ENCODE measurements around the gene CGB2. TPM values are rescaled to one million over a fixed set of nuclear protein-coding genes. Genes with fewer than 3 reads are reported as not detected.
A peak's percentile ranks its signal among the peaks of the same experiment; 100 is the strongest.

Gene CGB2
- total and polyA plus RNA-seq, 2 of the 4 experiments (the other 2 are of a cell fraction) = not detected

GRCh38 chr19:49017666-49018351 lies 13.9 kb upstream of the CGB2 start:
- Histone ChIP-seq H2BK120ac (ENCODE audit: low read depth, low read length) (no peak overlapping the region), H3K4me2 (ENCODE audit: low read depth, low read length) (peak overlapping the region; percentile 93), H4K91ac (ENCODE audit: insufficient read depth, low read depth, low read length) (no peak overlapping the region), H2BK20ac (ENCODE audit: low read depth, low read length) (no peak overlapping the region), H3K27ac (ENCODE audit: insufficient read depth, low read length) (no peak overlapping the region), H3K36me3 (ENCODE audit: control insufficient read depth, insufficient read depth, low read length) (peaks cover 25% of the 10 kb centered on the region), H2BK5ac (ENCODE audit: low read depth, low read length, poor library complexity, severe bottlenecking) (no peak overlapping the region), H3K4me3 (ENCODE audit: insufficient read depth, low read depth, low read length) (peak overlapping the region; percentile 32), H4K20me1 (ENCODE audit: insufficient read depth, low read length) (no peaks in the 10 kb centered on the region; the same call in 1 of the 2 replicates), H3K56ac (ENCODE audit: extremely low read depth, insufficient read depth, low read length) (no peak overlapping the region), H3K79me1 (ENCODE audit: low read depth in 1 of 2, low read length in 2 of 2) (no peaks in the 10 kb centered on the region; a peak in 1 of 4 replicates), H3K9ac (ENCODE audit: low read depth, low read length) (no peak overlapping the region), H3K9me1 (ENCODE audit: insufficient read depth, low read length) (0 out of 2 replicates have a peak, but pooled peaks cover 3% of the 10 kb centered on the region), H3K18ac (ENCODE audit: low read depth, low read length) (no peak overlapping the region), H3K27me3 (ENCODE audit: control insufficient read depth, insufficient read depth, low read length) (peaks cover 2% of the 10 kb centered on the region; the same call in 1 of the 2 replicates), H2AK5ac (ENCODE audit: low read depth, low read length) (no peak overlapping the region), H3K4ac (ENCODE audit: low read depth, low read length) (no peak overlapping the region), H4K8ac (ENCODE audit: low read depth in 2 of 2, low read length in 2 of 2) (peak overlapping the region in 1 of 2 experiments; percentile 67; a peak in 1 of 4 replicates), H3K23ac (ENCODE audit: low read depth, low read length) (peak overlapping the region; percentile 59; the same call in 1 of the 2 replicates), H2BK15ac (ENCODE audit: low read depth, low read length) (no peak overlapping the region), H2AK9ac (replicated peaks; ENCODE audit: low read depth, low read length, poor library complexity) (peak overlapping the region; percentile 65), H3K4me1 (ENCODE audit: control insufficient read depth, insufficient read depth, low read length) (peaks cover 5% of the 10 kb centered on the region; the same call in 1 of the 2 replicates), H3K14ac (replicated peaks; ENCODE audit: low read depth, low read length) (no peak overlapping the region), H3K9me3 (ENCODE audit: control insufficient read depth, insufficient read depth, low read length) (no peaks in the 10 kb centered on the region), H2AFZ (replicated peaks; ENCODE audit: low read length, poor library complexity) (peak overlapping the region; percentile 78), H4K5ac (ENCODE audit: low read depth, low read length) (no peak overlapping the region)
- dilution Hi-C loops (cut with HindIII; ENCODE audit: low sequenced_read_pairs, unreplicated experiment) (no loop called here), in situ Hi-C loops (cut with MboI; ENCODE audit: low sequenced_read_pairs) (no loop called here), intact Hi-C loops (cut with micrococcal nuclease) (no loop called here)
- BruUV-seq (replicated peaks) = no TSS peak
- WGBS, 2 experiments (ENCODE audit: extremely low coverage in 2 of 2, insufficient read length in 1 of 2) = 5% methylated on average over 30 of the region's 62 CpGs; no CpG with 5 or more reads in 1 of the 2 experiments
- peak; percentile 84 for ATAC-seq (ENCODE audit: low read depth)
- peak; percentile 45 for DNase-seq
- POLR2A ChIA-PET (ENCODE audit: unreplicated experiment) = no interaction called here
- TF ChIP-seq CEBPB (IDR thresholded peaks at IDR 0.05; ENCODE audit: low read depth, low read length) (no peak), RAD21 (IDR thresholded peaks at IDR 0.05; ENCODE audit: low read length) (peak; percentile 34; the same call in 1 of the 2 replicates), BHLHE40 (IDR thresholded peaks at IDR 0.05; ENCODE audit: low read depth, low read length) (no peak), CTCF (conservative IDR thresholded peaks at IDR 0.05; ENCODE audit: low read depth, low read length) (peak; percentile 60), MAZ (IDR thresholded peaks at IDR 0.05; ENCODE audit: borderline replicate concordance, low read depth, low read length) (peak; percentile 65; the same call in 1 of the 2 replicates), SMC3 (IDR thresholded peaks at IDR 0.05; ENCODE audit: low read depth, low read length) (peak; percentile 26; the same call in 1 of the 2 replicates), RCOR1 (IDR thresholded peaks at IDR 0.05; ENCODE audit: insufficient replicate concordance, low read length) (no peak), MXI1 (IDR thresholded peaks at IDR 0.05; ENCODE audit: borderline replicate concordance, low read depth, low read length) (peak; percentile 20; the same call in 1 of the 2 replicates)
- CTCF ChIA-PET = interaction anchor here (0.6 to 1.6 kb wide), 5 partner anchors 18 to 118 kb away, joined by 3 to 5 read pairs (median 4); partner anchors contain the start of genes GYS1, NUCB1 and RUVBL2

Data from IMR-90 (cell line).